Fibroblast of lung (primary cell): ENCODE data around the gene POLR2C. TPM values are rescaled to one million over a fixed set of nuclear protein-coding genes. Genes with fewer than 3 reads are reported as not detected.

Source experiments
- DNase-seq, 2 donors: peaks; one replicate each; pipeline versions ENCODE4 v3.0.0 to v3.0.0-alpha.2; 2010; ENCODE audit warnings: low read depth in 2 of 2
- H2AFZ ChIP-seq: 2 replicates; pipeline ENCODE4 v1.5.1; 2012; ENCODE audit warnings: low read length, control low read depth, inconsistent platforms
- H3K27ac ChIP-seq: 2 replicates; pipeline ENCODE4 v1.5.1; 2011; ENCODE audit warnings: low read length, control low read depth; ENCODE audit not compliant: insufficient read depth
- H3K27me3 ChIP-seq: 2 replicates; pipeline ENCODE4 v1.5.1; 2011; ENCODE audit warnings: mild to moderate bottlenecking, low read length; ENCODE audit not compliant: control insufficient read depth, insufficient read depth
- H3K36me3 ChIP-seq: 2 replicates; pipeline ENCODE4 v1.5.1; 2011; ENCODE audit warnings: low read length; ENCODE audit not compliant: control insufficient read depth, insufficient read depth
- H3K4me1 ChIP-seq: 2 replicates; pipeline ENCODE4 v1.5.1; 2011; ENCODE audit warnings: low read length; ENCODE audit not compliant: control insufficient read depth, insufficient read depth; ENCODE audit errors: extremely low read depth
- H3K4me2 ChIP-seq: 2 replicates; pipeline ENCODE4 v1.5.1; 2011; ENCODE audit warnings: low read length, control low read depth; ENCODE audit not compliant: insufficient read depth; ENCODE audit errors: extremely low read depth
- H3K4me3 ChIP-seq, 4 experiments: fragments of 200-600 bp in 1 of 4; sonication (generic) in 1 of 4; replicated peaks in 1 of 4; 2 replicates each; pipeline ENCODE4 v1.5.1; 2011 to 2016; ENCODE audit warnings: low read length in 4 of 4, low read depth in 3 of 4, mild to moderate bottlenecking in 3 of 4, control low read depth in 2 of 4, inconsistent platforms in 1 of 4, mixed read lengths in 1 of 4; ENCODE audit not compliant: insufficient read depth in 1 of 4; ENCODE audit errors: control extremely low read depth in 1 of 4
- H3K79me2 ChIP-seq: 2 replicates; pipeline ENCODE4 v1.5.1; 2012; ENCODE audit warnings: mild to moderate bottlenecking, low read length, inconsistent platforms; ENCODE audit not compliant: control insufficient read depth, insufficient read depth
- H3K9ac ChIP-seq: 2 replicates; pipeline ENCODE4 v1.5.1; 2011; ENCODE audit warnings: mild to moderate bottlenecking, low read length, control low read depth; ENCODE audit not compliant: insufficient read depth
- H3K9me3 ChIP-seq: 2 replicates; pipeline ENCODE4 v1.5.1; 2012; ENCODE audit warnings: low read depth, low read length; ENCODE audit not compliant: control insufficient read depth, insufficient read depth
- H4K20me1 ChIP-seq: 2 replicates; pipeline ENCODE4 v1.5.1; 2011; ENCODE audit warnings: low read length; ENCODE audit not compliant: control insufficient read depth, insufficient read depth; ENCODE audit errors: extremely low read depth
- EZH2 ChIP-seq: IDR thresholded peaks from 2 replicates; pipeline ENCODE4 v1.5.1; 2012; ENCODE audit warnings: low read length, control low read depth, mild to moderate bottlenecking; ENCODE audit errors: missing control alignments
- polyA minus RNA-seq: library from RNA; depleted of rRNA, polyadenylated mRNA; stranded (reverse); fragments of >200 nt; gene quantifications from 2 replicates; pipeline ENCODE4 v1.2.3, GENCODE V29; 2011; ENCODE audit warnings: low replicate concordance
- polyA plus RNA-seq, 2 donors: library from polyadenylated mRNA; depleted of rRNA in 1 of 2; stranded (reverse) in 1 of 2; unstranded in 1 of 2; fragments of >200 nt; gene quantifications; 2 replicates each; pipeline ENCODE4 v1.2.1, GENCODE V29; 2011 to 2012; ENCODE audit warnings: missing spikeins in 1 of 2
- total RNA-seq: library from RNA; depleted of rRNA; stranded (reverse); fragments of >200 nt; gene quantifications from 2 replicates; pipeline ENCODE4 v1.2.1, GENCODE V29; 2014
- TF ChIP-seq, protein P1 (sequence below), 2 donors: IDR thresholded peaks in 1 of 2; conservative IDR thresholded peaks in 1 of 2; 1 replicate in 1 of 2; 2 replicates in 1 of 2; pipeline ENCODE4 v1.5.1; 2011 to 2012; ENCODE audit warnings: low read length in 2 of 2, control low read depth in 1 of 2, inconsistent platforms in 1 of 2, low read depth in 1 of 2, mild to moderate bottlenecking in 1 of 2

POLR2C gene
- total RNA-seq, result 105 and 106 TPM in 2 replicates
- polyA plus RNA-seq, result 84.0 and 98.2 TPM in 2 replicates
- polyA plus RNA-seq (2012), result 64.1 and 81.6 TPM in 2 replicates
- 220 and 250 TPM in 2 replicates for polyA minus RNA-seq

DNA sequence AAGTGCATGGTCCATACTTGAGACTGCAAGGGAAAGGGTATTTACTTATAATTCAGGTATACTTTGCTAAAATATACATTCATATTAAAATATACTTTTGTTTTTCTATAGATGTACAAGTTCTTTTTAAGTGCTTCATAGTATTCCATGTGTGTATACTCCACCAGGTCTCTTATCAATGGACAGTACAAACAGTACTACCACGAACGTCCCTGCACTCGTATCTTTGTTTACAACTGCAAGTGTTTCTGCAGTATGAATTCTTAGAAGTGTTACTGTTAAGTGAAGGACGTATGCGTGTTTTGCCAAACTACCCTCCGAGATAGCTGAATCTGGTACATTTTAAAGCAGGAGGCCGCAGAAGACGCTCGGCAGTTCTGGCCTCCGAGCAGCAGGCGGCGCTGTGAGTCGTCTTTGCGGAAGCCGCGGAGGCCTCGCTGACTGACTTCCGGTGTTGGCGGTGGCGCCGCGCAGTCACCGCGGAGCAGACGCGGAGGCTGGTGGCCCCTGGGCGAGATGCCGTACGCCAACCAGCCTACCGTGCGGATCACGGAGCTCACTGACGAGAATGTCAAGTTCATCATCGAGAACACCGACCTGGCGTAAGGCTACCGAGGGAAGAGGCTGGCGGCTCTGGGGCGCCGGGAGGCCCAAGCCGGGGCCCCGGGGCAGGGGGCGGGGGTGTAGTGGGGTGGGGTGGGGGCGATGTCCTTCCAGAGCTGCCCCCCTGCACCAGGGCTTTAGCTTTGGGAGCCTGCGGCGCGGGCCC, at the start of gene POLR2C:
POLR2C (plus strand) TSS at position 471 of the 769 bp plus-strand sequence; CDS start at position 517, 46 bp downstream.
- peak within 1 kb of the TSS; percentile 81 for H3K9ac ChIP-seq
- peak within 1 kb of the TSS; percentile 83 for H2AFZ ChIP-seq
- H3K9me3 ChIP-seq, result no peaks in the 10 kb centered on the region
- no peaks in the 10 kb centered on the region for H3K27me3 ChIP-seq
- H3K4me2 ChIP-seq, result peak within 1 kb of the TSS; percentile 97
- peaks cover 7% of the 10 kb centered on the region for H3K36me3 ChIP-seq
- peak; percentile 79 to 87 for DNase-seq
- no peaks in the 10 kb centered on the region for H4K20me1 ChIP-seq
- no peaks in the 10 kb centered on the region for H3K4me1 ChIP-seq
- TF ChIP-seq EZH2, result no peak
- TF ChIP-seq, protein P1, sequence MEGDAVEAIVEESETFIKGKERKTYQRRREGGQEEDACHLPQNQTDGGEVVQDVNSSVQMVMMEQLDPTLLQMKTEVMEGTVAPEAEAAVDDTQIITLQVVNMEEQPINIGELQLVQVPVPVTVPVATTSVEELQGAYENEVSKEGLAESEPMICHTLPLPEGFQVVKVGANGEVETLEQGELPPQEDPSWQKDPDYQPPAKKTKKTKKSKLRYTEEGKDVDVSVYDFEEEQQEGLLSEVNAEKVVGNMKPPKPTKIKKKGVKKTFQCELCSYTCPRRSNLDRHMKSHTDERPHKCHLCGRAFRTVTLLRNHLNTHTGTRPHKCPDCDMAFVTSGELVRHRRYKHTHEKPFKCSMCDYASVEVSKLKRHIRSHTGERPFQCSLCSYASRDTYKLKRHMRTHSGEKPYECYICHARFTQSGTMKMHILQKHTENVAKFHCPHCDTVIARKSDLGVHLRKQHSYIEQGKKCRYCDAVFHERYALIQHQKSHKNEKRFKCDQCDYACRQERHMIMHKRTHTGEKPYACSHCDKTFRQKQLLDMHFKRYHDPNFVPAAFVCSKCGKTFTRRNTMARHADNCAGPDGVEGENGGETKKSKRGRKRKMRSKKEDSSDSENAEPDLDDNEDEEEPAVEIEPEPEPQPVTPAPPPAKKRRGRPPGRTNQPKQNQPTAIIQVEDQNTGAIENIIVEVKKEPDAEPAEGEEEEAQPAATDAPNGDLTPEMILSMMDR (conservative IDR thresholded peaks at IDR 0.05 in 1 of 2, IDR thresholded peaks at IDR 0.05 in 1 of 2; ENCODE audit: low read depth in 1 of 2, low read length in 2 of 2), result peak; percentile 70 to 93
- H3K27ac ChIP-seq, result peak within 1 kb of the TSS; percentile 76
- H3K79me2 ChIP-seq, result peaks cover 24% of the 10 kb centered on the region
- peak within 1 kb of the TSS; percentile 74 to 93 (median 84) for H3K4me3 ChIP-seq

DNA sequence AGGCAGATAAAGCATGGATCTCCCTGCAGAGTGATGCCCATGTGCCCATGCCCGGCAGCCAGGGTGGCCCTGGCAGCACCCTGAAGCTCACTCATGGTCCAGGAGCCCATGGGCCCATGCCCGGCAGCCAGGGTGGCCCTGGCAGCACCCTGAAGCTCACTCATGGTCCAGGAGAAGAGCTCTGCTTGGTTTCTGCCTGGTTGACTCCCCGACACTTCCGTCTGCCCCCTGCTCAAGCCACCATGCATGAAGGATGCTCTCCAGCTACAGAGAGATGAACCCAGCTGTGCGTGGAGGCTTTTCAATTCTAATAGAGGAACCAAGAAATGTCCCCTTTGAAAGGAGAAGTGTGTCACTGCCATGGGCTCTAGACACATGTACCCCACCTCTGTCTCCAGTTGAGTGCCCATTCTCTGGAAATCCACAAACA, 49.2 kb upstream of the POLR2C start:
- H3K36me3 ChIP-seq, result no peaks in the 10 kb centered on the region
- no peak overlapping the region for H3K4me2 ChIP-seq
- H3K4me1 ChIP-seq, result peaks cover 2% of the 10 kb centered on the region
- no peaks in the 10 kb centered on the region for H3K27me3 ChIP-seq
- H3K9me3 ChIP-seq, result no peaks in the 10 kb centered on the region
- no peaks in the 10 kb centered on the region for H4K20me1 ChIP-seq
- H3K9ac ChIP-seq, result no peak overlapping the region
- no peaks in the 10 kb centered on the region for H3K79me2 ChIP-seq
- DNase-seq, result no peak
- no peak overlapping the region for H2AFZ ChIP-seq
- TF ChIP-seq EZH2, result no peak
- TF ChIP-seq, protein P1 (conservative IDR thresholded peaks at IDR 0.05 in 1 of 2, IDR thresholded peaks at IDR 0.05 in 1 of 2; ENCODE audit: low read depth in 1 of 2, low read length in 2 of 2), result no peak
- H3K27ac ChIP-seq, result no peak overlapping the region
- H3K4me3 ChIP-seq, result no peak overlapping the region

DNA sequence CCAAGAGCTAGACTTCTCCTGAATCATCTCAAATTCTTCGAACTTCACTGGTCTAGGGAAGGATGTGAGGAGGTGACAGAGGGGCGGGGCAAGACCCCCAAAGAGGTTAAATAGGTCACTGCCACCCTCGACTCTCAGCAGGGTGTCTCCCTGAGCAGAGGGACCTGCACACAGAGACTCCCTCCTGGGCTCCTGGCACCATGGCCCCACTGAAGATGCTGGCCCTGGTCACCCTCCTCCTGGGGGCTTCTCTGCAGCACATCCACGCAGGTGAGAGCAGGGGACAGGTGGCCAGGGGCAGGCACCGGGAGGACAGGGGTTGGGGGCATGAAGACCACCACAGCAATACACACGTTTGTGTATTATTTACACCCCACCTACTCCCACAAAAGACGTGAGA, 48.7 kb upstream of the POLR2C start:
- H3K9ac ChIP-seq, result no peak overlapping the region
- H4K20me1 ChIP-seq, result no peaks in the 10 kb centered on the region

More for the DNA sequence above, 48.7 kb upstream of the POLR2C start:
- H3K4me3 ChIP-seq, result no peak overlapping the region
- H3K27me3 ChIP-seq, result no peaks in the 10 kb centered on the region
- H3K79me2 ChIP-seq, result no peaks in the 10 kb centered on the region
- TF ChIP-seq EZH2, result no peak
- no peak for DNase-seq
- H3K4me2 ChIP-seq, result no peak overlapping the region
- no peaks in the 10 kb centered on the region for H3K9me3 ChIP-seq
- H2AFZ ChIP-seq, result no peak overlapping the region
- H3K36me3 ChIP-seq, result no peaks in the 10 kb centered on the region
- H3K27ac ChIP-seq, result no peak overlapping the region
- H3K4me1 ChIP-seq, result peaks cover 2% of the 10 kb centered on the region
